ENCODE results near the gene THSD4. TPM values are rescaled to one million over a fixed set of nuclear protein-coding genes. Genes with fewer than 3 reads are reported as not detected.
"Not testable (repeated sequence)": the region's sequence is repeated elsewhere in the genome, so short reads cannot be mapped to it uniquely, and the experiment has no call there.

THSD4 gene
- total RNA-seq, 1 donor from 2014 or later: 2.5 TPM

DNA sequence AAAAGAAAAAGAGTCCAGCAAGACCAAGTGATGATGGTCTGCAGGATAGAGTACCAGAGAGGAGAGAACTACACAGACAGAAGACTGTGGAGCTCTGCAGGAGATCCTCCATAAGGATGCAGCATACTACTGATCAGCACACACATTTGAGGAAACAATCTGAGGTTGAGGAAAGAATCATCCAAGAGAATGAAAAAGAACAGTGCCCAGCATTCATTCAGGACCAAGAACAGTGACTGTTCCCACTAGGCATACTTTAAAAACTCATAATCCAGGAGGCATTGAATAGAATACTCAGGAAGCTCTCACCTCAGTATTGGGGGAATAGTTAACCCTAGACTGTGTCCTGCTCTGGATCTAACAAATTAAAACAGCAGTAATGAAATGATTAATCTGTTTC, 54.9 kb downstream of the THSD4 start:
- Mint-ChIP-seq H3K36me3 (ENCODE audit: low read depth, unreplicated experiment) (no peaks in the 10 kb centered on the region), H3K4me1 (ENCODE audit: low read depth, unreplicated experiment) (no peaks in the 10 kb centered on the region), H3K4me3 (ENCODE audit: unreplicated experiment) (no peak overlapping the region), H3K9me3 (ENCODE audit: unreplicated experiment) (peaks cover 5% of the 10 kb centered on the region), H3K27ac (ENCODE audit: unreplicated experiment) (no peak overlapping the region), H3K27me3 (ENCODE audit: low read depth, unreplicated experiment) (no peaks in the 10 kb centered on the region)
- DNase-seq (ENCODE audit: low read depth) (no peak), FAIRE-seq (no peak)
- H3K9ac ChIP-seq (ENCODE audit: low read length): no peak overlapping the region
- no peak overlapping the region for H3K27ac ChIP-seq (ENCODE audit: low read depth, low read length)
- no peaks in the 10 kb centered on the region for H3K9me3 ChIP-seq (ENCODE audit: insufficient read depth, low read depth, low read length)
- H3K4me1 ChIP-seq (ENCODE audit: insufficient read depth, low read length): no peaks in the 10 kb centered on the region
- H3K4me2 ChIP-seq (ENCODE audit: low read length): no peak overlapping the region
- H3K79me2 ChIP-seq (ENCODE audit: insufficient read depth, low read length): no peaks in the 10 kb centered on the region
- peaks cover 5% of the 10 kb centered on the region for H3K36me3 ChIP-seq (ENCODE audit: insufficient read depth, low read length)
- TF ChIP-seq, protein P1, sequence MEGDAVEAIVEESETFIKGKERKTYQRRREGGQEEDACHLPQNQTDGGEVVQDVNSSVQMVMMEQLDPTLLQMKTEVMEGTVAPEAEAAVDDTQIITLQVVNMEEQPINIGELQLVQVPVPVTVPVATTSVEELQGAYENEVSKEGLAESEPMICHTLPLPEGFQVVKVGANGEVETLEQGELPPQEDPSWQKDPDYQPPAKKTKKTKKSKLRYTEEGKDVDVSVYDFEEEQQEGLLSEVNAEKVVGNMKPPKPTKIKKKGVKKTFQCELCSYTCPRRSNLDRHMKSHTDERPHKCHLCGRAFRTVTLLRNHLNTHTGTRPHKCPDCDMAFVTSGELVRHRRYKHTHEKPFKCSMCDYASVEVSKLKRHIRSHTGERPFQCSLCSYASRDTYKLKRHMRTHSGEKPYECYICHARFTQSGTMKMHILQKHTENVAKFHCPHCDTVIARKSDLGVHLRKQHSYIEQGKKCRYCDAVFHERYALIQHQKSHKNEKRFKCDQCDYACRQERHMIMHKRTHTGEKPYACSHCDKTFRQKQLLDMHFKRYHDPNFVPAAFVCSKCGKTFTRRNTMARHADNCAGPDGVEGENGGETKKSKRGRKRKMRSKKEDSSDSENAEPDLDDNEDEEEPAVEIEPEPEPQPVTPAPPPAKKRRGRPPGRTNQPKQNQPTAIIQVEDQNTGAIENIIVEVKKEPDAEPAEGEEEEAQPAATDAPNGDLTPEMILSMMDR (IDR thresholded peaks at IDR 0.05; ENCODE audit: insufficient read depth, low read depth, low read length): no peak
- TF ChIP-seq EZH2 (IDR thresholded peaks at IDR 0.05; ENCODE audit: insufficient read depth, low read length): no peak
- H4K20me1 ChIP-seq (ENCODE audit: insufficient read depth, low read length): no peaks in the 10 kb centered on the region
- no peak overlapping the region for H2AFZ ChIP-seq (ENCODE audit: low read depth, low read length)
- no peak overlapping the region for H3K4me3 ChIP-seq (ENCODE audit: insufficient read depth, low read depth, low read length)
- H3K27me3 ChIP-seq (ENCODE audit: insufficient read depth, low read length): no peaks in the 10 kb centered on the region

DNA sequence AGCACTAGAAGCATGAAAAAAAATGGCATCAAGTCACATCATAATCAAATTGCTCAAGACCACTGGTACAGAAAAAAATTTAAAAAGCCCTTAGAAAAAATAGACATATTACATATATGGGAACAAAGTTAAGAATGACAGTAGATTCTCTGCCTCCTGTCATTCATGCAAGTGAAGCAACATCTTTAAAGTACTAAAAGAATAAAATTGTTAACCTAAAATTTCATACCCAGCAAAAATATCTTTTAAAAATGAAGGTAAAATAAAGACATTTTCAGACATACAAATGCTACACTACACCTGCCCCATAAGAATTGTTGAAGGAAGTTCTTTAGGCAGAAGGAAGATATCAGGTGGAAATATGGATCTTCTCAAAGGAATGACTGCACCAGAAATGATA, 55.9 kb downstream of the THSD4 start:
- TF ChIP-seq EZH2 (IDR thresholded peaks at IDR 0.05; ENCODE audit: insufficient read depth, low read length): no peak
- TF ChIP-seq, protein P1 (IDR thresholded peaks at IDR 0.05; ENCODE audit: insufficient read depth, low read depth, low read length): no peak
- Mint-ChIP-seq H3K27me3 (ENCODE audit: low read depth, unreplicated experiment) (no peaks in the 10 kb centered on the region), H3K4me1 (ENCODE audit: low read depth, unreplicated experiment) (no peaks in the 10 kb centered on the region), H3K9me3 (ENCODE audit: unreplicated experiment) (peaks cover 5% of the 10 kb centered on the region), H3K36me3 (ENCODE audit: low read depth, unreplicated experiment) (no peaks in the 10 kb centered on the region), H3K4me3 (ENCODE audit: unreplicated experiment) (no peak overlapping the region), H3K27ac (ENCODE audit: unreplicated experiment) (no peak overlapping the region)
- Histone ChIP-seq H3K36me3 (ENCODE audit: insufficient read depth, low read length) (peaks cover 5% of the 10 kb centered on the region), H2AFZ (ENCODE audit: low read depth, low read length) (no peak overlapping the region), H3K4me2 (ENCODE audit: low read length) (no peak overlapping the region), H3K4me3 (ENCODE audit: insufficient read depth, low read depth, low read length) (no peak overlapping the region), H3K9me3 (ENCODE audit: insufficient read depth, low read depth, low read length) (no peaks in the 10 kb centered on the region), H3K27me3 (ENCODE audit: insufficient read depth, low read length) (no peaks in the 10 kb centered on the region), H4K20me1 (ENCODE audit: insufficient read depth, low read length) (no peaks in the 10 kb centered on the region), H3K4me1 (ENCODE audit: insufficient read depth, low read length) (no peaks in the 10 kb centered on the region), H3K9ac (ENCODE audit: low read length) (no peak overlapping the region), H3K27ac (ENCODE audit: low read depth, low read length) (no peak overlapping the region), H3K79me2 (ENCODE audit: insufficient read depth, low read length) (no peaks in the 10 kb centered on the region)
- DNase-seq (ENCODE audit: low read depth): no peak
- no peak for FAIRE-seq

DNA sequence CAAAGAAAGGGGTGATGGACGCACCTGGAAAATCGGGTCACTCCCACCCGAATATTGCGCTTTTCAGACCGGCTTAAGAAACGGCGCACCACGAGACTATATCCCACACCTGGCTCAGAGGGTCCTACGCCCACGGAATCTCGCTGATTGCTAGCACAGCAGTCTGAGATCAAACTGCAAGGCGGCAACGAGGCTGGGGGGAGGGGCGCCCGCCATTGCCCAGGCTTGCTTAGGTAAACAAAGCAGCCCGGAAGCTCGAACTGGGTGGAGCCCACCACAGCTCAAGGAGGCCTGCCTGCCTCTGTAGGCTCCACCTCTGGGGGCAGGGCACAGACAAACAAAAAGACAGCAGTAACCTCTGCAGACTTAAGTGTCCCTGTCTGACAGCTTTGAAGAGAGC, 59.1 kb downstream of the THSD4 start:
- not testable (repeated sequence) for H3K27me3 ChIP-seq (ENCODE audit: insufficient read depth, low read length); H3K27ac Mint-ChIP-seq (ENCODE audit: unreplicated experiment); H3K4me3 ChIP-seq (ENCODE audit: insufficient read depth, low read depth, low read length); H3K4me2 ChIP-seq (ENCODE audit: low read length); FAIRE-seq; H3K36me3 ChIP-seq (ENCODE audit: insufficient read depth, low read length); H3K36me3 Mint-ChIP-seq (ENCODE audit: low read depth, unreplicated experiment); H3K79me2 ChIP-seq (ENCODE audit: insufficient read depth, low read length); H3K27me3 Mint-ChIP-seq (ENCODE audit: low read depth, unreplicated experiment); H3K9me3 Mint-ChIP-seq (ENCODE audit: unreplicated experiment); H2AFZ ChIP-seq (ENCODE audit: low read depth, low read length); DNase-seq (ENCODE audit: low read depth); H4K20me1 ChIP-seq (ENCODE audit: insufficient read depth, low read length); H3K9me3 ChIP-seq (ENCODE audit: insufficient read depth, low read depth, low read length); H3K4me3 Mint-ChIP-seq (ENCODE audit: unreplicated experiment); H3K9ac ChIP-seq (ENCODE audit: low read length); H3K4me1 ChIP-seq (ENCODE audit: insufficient read depth, low read length); H3K4me1 Mint-ChIP-seq (ENCODE audit: low read depth, unreplicated experiment); H3K27ac ChIP-seq (ENCODE audit: low read depth, low read length)
